ENCODE measurements around the gene RARA. TPM values are rescaled to one million over a fixed set of nuclear protein-coding genes. Genes with fewer than 3 reads are reported as not detected.

Gene RARA
- total RNA-seq, 1 experiment from 2014 or later = 17.7 TPM

DNA sequence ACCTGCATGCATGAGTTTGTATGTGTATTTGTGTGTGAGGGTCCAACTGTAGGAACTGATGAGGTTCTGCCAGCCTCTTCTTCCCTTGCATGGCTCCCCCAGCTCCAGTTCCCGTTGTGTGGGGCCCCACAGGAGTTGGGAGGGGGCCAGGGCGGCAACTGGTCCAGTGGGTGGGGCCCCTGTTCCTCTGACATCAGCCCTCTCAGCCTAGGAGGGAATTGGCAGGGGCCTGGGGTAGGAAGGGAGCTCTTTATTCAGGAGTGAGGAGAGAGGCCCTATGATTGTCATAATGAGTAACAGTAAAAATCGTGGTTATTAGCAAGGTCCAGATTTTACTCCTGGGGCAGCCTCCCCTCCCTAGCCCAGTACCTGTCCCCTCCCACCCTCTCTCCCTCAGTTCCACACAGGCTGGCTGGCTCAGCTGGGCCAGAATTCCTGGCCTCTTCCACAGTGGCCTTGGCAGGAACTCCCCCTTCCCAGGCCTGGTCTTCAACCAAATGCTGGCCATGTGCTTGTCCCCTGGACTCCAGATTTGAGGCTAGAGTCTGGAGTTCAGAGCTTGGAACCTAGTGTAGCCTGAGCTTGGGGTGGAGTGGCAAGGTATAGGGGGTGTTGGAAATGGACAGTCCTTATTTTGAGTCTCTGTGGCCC, 18.9 kb downstream of the RARA start:
- no peak for DNase-seq (ENCODE audit: low spot score)

DNA sequence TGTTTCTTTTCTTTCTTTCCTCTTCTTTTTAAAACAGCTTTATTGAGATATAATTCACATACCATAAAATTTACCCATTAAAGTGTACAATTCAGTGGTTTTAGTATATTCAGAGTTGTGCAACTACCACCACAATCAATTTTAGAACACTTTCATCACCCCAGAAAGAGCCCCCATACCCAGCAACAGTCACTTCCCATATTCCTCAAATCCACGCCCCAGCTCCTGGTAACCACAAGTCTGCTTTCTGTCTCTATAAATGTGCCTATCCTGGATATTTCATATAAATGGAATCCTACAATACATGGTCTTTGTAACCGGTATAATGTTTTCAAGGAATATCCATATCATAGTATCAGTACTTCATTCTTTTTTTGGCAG, 19.4 kb downstream of the RARA start:
- no peak for DNase-seq (ENCODE audit: low spot score)

DNA sequence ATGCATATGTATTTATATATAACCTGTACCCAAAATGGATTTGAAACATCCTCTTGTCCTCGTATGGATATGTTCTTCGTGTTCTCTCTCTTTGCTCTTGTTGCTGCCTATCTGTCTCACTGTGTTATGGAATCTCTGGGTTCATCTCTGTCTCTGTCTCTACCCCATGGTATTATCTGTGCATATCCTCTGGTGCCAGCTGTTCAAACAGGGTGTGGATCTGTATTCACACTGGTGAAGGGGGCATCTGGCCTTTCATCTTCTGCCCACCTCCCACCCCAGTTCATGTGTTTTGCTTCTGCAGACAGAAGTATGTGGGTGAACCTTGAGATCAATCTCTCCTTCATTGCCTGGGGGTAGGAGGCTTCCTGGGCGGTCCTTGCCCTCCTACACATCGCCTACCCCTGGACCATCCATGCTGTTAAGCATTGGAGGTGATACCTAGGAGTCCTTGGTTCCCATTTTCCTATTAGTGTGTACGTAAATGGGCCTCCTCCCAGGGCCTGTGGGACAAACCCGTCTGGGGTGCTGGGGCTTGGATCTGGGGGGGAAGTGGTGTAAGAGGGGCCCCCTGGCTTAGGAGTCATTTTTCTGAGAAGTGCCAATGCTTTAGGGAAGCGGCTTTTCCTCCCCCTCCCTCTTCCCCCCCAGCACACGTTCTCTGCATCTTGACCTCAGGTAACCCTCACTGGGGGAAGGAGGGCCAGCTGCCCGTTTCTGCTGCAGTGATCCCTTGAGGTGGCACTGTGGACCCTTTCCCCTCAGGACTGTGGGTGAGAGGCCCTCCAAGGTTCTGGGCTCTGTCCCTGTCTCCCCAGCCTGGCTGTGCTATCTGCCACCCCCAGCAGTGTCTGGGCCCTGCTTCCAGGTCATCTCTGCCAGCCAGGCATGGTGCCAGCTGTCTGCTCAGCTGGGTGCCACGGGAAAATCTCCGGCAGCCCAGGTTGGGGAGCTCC, 21.1 kb downstream of the RARA start:
- DNase-seq (ENCODE audit: low spot score) = peak; percentile 51

DNA sequence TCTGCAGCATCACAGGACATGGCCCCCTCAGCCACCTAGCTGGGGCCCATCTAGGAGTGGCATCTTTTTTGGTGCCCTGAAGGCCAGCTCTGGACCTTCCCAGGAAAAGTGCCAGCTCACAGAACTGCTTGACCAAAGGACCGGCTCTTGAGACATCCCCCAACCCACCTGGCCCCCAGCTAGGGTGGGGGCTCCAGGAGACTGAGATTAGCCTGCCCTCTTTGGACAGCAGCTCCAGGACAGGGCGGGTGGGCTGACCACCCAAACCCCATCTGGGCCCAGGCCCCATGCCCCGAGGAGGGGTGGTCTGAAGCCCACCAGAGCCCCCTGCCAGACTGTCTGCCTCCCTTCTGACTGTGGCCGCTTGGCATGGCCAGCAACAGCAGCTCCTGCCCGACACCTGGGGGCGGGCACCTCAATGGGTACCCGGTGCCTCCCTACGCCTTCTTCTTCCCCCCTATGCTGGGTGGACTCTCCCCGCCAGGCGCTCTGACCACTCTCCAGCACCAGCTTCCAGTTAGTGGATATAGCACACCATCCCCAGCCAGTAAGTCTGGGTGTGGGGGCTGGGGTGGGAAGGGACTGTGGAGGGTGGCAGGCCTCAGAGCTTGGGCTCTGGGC, 22.0 kb downstream of the RARA start:
- no peak for DNase-seq (ENCODE audit: low spot score)

DNA sequence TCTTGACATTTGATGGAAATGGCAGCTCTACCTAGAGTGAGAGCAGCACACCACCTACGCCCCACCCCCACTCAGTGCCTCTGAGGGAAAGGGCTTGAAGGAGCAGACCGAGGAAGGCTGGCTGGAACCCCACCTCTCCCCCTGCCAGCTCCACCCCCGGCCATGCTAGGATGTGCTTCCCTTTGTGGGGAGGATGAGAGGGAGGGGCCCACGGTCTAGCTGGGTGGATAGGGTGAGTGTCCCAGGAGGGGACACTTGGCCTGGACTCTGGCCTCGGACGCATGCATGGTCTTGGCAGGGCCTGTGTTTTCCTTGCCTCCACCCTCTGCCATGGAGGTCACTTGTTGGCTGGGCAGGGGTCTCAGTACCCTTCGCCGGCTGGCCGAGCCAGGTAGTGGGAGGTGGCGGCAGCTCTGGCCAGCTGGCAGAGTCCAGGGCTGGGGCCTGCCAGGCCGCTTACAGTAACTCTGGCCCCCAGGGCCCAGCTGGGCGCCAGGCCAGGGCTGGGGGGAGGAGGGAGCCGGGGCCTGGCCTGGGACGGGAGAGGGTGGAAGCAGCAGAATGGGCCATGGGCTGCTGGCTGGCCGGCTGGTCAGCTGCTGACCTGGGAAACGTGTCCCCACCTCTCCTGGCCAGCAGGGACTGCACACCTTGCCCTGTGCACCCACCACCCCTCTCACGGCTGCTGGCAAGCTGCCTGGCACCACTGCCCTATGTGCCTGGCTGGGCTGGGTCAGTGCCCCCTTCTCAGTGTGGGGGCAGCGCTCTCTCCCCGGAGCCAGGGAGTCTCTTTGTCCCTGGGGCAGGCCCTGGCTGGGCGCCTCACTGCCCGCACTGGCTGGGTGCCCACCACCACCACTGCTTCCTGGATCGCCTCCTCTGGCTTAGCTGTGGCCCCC, 23.0 kb downstream of the RARA start:
- peak; percentile 89 for DNase-seq (ENCODE audit: low spot score)

DNA sequence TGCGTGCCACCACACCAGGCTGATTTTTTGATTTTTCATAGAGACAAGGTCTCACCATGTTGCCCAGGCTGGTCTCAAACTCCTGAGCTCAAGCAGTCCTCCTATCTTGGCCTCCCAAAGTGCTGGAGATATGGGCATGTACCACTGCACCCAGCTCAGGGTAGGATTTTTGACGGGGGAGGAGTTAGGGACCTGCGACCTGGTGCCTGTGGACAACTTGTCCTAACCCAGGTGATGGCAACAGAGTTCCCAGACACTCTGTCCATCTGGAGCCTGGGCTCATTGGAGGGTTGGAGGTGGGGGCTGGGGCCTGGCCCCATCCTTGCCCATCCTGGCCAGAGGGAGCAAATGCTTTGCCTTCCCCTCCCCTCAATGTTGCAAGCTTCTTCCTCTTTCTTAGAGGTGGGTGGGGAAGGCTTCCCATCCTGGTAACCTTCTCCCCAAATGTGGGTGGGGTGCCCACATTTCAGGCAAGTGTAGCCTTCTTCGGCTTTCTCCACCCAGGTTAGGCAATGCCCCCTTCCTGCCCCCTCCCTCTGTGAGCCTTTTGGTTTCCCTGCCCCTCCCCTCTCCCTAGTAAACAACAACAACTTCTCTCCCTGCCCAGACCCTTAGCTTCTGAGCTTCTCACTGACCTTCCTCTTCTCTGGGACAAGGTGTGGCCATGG, 24.9 kb downstream of the RARA start:
- DNase-seq (ENCODE audit: low spot score) = no peak

DNA sequence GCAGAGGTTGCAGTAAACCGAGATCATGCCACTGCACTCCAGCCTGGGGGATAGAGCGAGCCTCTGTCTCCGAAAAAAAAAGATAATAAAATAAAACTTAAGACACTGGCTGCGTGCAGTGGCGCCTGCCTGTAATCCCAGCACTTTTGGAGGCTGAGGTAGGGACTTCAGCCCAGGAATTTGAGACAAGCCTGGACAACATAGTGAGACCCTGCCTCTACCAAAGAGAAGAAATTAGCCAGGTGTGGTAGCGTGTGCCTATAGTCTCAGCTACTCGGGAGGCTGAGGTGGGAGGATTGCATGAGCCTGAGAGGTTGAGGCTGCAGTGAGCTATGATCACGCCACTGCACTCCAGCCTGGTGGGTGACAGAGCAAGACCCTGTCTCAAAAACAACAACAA, 26.6 kb downstream of the RARA start:
- DNase-seq (ENCODE audit: low spot score) = no peak

DNA sequence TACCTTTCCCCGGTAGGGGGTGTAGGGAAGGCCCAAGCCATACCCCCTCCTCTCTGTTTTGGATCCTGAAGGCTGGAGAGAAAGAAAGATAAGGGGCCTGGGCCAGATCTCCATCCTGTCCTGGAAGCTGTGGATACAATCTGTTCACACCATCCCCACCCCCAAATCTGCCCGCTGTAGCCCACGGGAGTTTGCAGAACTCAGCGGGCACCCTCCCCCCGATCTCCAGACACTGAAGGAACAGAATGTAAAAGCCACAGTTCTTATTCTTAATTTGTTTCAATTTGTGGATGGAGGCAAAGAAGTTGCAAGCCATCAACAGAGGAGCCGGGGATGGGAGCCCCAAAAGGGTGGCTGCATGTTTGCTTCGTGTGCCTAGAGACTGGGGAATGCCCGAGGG, 28.4 kb downstream of the RARA start:
- DNase-seq (ENCODE audit: low spot score) = no peak

DNA sequence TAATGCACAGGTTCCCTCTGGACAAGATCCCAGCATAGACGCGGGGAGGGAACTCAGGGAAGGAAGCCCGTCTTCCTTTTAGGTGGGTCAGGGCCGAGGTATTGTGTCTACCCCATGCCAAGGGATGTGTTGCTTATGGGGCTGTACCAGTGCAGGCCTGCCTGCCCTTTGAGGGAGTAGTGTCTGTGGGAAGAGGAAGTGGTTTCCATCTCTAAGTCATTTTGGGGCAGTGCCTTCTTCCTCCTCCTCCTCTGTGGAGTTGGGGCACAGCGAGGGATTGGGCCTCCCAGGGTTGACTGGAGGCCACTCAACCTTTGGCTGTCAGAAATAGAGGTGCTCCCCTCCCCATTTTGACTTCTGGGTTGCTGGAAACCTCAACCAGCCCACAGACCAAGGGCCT, 29.1 kb downstream of the RARA start:
- no peak for DNase-seq (ENCODE audit: low spot score)

DNA sequence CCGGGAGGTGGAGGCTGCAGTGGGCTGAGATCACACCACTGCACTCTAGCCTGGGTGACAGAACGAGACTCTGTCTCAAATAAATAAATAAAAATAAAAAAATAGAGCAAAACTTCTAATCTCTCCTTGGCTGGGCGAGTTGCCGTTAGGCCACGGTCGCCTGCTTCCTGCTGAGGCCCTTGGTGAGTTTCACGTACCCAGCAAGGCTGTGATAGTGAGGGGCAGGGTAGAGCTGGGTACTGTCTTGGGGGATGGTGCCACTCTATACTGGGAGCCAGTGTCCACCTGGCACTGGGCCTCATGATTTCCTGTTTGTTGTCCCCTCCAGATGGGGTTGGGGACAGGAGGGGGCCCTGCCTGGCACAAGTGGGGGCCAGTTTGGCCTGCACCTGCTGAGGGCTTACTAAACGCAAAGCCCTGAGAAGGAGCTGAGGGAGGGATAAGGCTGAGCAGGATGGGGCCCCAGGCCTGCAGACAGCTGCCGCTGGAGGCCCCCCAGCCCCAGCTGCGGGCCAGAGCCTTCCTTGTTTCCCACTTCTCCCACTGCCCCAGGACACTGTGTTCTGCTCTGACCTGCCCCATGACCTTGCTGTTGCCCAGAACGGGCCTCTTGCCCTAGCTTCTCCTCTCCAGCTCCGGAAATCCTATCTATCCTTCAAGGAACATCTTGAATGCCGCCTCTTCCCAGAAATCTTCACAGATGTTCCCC, 30.1 kb downstream of the RARA start:
- no peak for DNase-seq (ENCODE audit: low spot score)

DNA sequence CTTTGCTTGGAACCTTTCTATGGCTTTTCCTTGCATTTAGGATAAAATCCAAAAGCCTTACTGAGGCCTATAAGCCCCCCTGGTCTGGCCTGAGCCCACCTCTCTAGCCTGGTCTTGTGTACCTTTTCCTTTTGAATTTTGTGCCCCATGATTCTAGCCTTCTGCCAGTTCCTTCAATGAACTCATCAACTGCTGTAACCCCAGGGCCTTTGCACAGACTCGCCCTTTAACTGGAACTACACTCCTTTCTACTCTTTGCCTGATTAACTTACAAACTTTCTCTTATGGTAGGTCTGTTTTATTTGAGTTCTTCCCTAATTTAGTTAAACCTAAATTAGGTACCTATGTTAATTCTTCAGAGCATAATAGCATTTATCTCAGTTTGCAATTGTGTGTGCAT, 31.3 kb downstream of the RARA start:
- no peak for DNase-seq (ENCODE audit: low spot score)

DNA sequence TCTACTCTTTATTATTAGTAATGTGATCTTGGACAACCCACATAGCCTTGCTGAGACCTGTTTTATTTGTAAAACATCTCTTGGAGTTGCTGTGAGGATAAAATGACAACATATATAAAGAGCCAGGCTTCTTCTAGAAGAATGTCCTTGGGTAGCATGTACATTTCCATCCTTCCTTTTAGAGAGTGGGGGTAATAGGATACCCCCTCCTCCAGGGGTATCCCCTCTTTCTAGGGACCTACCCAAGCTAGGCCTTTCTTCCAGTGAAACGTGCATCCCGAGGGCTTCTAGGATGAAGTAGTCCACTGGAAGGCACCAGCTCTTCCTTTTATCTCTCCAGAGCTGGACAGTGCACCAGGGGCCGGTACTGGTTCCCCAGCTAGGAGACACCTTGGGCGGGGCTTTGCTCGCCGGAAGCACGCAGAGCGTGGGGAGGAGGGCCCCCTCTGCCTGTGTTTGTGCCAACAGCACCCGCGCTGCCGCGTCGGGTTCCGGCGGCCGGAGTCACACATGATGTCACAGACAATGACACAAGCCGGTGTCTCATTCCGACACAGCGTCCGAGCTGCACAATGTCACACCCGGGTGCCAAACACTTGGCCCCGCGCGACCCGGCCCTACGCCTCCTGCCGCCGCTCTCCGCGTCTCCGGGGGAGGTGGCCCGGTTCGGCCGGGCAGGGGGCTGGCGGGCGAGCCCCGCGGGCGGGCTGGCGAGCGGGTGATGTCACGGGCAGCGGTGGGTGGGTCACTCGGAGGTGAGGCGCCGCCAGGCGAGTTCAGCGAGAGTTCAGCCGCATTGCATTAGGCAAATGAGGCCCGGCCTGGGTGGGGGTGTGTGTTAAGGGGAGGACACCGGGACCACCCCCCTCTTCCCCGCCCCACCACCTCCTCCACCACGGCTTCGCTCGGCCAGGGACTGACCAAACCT, 32.2 kb downstream of the RARA start:
- peak; percentile 82 for DNase-seq (ENCODE audit: low spot score)

DNA sequence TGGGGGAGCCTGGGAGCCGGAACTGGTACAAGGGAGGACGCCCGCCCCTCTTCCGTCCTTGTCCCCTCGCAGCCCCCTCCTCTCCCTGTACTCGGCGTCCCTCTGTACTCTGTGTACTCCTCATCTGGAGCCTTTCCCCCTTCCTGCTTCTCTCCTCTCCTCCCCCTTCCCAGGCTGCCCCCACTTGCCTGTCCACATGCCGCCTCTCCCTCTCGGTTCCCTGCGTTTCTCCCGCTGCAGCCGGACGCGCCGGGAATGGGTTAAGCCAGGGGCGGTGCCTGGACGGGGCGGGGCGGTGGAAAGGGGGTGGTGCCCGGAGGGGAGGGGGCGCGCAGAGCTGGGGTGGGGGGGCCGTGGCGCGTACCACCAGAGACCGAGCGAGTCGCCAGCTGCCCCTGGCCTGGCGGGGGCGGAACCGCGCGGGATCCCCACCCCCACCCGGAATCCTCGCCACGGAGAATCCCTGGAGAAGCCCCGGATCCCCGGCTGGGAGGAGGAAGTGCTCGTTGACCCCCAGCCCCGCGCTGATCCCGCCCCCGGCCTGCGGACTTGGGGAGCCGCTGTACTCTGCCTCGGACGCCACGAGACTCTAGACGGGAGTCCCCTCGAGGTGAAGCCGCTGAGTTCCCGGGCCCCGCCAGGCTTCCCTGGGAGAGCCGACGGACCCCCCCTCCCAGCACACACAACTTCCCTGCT, 33.0 kb downstream of the RARA start:
- no peak for DNase-seq (ENCODE audit: low spot score)

DNA sequence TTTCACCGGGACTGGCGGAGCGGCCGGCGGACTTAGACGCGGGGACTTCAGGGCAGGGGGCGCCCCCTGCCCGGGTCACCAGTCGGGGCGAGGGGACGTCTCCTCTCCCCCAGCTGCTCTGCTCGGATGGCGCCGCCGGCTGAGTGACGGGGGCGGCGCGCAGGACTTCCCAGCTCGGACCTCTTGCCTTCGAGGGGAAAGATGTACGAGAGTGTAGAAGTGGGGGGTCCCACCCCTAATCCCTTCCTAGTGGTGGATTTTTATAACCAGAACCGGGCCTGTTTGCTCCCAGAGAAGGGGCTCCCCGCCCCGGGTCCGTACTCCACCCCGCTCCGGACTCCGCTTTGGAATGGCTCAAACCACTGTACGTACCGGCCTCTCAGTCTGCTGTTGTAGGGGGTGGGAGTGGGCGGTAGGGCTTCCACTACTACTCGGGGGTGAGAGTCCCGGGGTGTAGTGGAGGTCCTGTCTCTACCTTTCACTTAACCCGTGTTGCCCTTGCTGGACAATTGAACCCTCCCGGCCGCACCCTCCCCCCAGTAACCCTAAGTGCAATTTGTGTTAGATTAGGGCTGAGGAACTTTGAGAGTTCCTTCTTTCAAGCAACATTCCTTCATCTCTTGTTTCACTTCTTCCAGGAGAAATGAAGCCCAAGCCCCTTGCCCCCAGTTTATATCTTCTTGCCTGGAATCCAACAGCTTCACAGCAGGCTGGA, 33.7 kb downstream of the RARA start:
- no peak for DNase-seq (ENCODE audit: low spot score)

DNA sequence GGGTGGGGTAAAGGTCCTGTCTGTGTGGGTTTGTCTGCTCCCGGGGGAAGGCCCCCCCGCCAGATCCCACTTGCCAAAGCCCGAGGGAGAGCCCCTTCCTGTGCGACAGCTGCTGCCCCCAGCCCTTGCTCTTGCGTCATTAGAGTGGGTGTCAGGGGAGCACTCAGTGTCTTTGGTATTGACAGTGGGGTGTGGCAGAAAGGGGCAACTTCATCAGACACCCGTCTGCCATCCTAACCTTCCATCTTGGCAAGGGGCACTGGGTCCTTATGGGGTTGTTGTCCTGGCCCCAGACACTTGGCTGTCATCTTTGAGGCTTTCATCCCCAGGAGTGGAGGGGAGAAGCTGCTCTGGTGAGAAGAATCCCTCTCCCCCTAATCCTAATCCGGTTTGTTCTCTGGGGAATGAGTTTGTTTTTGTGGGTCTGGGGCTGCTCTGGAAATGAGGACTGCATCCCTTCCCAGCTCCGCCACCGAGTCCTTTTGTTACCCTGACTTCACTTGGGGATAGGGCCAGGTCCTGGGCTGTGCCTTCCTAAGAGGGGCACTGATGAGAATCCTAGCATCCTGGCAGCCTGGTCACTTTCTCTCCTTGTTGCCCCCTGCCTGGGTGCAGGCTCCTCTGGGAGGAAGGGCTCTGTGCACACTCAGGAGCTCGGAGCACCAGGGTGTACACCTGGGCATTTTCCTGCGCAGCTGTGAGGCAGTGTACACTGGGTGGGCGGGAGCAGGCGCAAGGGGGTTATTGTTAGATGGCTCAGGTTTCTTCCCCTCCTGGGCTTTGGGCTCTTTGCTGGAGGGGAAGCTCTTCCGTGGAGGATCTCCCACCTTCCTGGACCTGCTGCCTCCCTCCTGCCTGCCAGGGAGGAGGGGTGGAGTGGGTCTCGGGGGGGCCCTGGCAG, 34.5 kb downstream of the RARA start:
- no peak for DNase-seq (ENCODE audit: low spot score)

DNA sequence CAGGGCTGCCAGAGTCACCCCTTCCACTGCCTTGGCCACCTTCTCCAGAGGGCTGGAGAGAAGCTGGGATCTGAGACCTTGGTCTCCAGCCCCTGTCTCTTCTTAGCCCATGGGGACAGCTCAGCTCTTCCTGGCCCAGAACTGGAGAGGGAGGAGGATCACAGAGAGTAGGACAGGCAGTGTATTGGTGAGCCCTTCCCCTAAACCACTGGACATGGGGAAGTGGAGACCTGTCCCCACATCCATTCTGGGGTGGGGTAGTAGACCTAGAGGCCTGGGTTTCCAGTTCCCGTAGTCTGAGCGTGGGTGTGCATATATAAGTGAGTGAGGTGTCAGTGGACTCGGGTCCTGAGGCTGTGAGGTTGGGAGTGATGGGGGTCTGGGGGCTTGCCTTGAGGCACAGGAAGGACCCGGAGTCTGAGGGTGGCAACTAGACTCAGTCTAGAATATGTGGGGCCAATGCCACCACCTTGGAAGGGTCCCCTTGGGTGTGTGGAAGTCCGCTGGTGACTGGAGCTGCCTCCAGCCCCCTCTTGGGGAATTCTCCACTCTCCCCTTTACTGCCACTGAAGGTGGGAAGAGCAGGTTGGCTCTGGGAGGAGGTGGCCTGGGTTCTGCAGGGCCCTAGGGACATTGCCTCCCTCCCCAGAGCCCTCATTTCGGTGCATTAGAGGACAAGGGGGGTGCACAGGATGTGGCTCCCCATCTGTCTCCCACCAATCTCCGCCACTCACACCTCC, 35.6 kb downstream of the RARA start:
- DNase-seq (ENCODE audit: low spot score) = no peak
